HUES48 (cell line): ENCODE measurements around the gene CHRNB4.
"Not testable (repeated sequence)": the region's sequence is repeated elsewhere in the genome, so short reads cannot be mapped to it uniquely, and the experiment has no call there.

ENCODE experiments used
- H3K27ac ChIP-seq: one replicate; pipeline ENCODE4 v1.7.0; 2013; ENCODE audit warnings: low read depth, low read length, inconsistent platforms
- H3K27me3 ChIP-seq: 2 replicates; pipeline ENCODE4 v1.6.1; 2013; ENCODE audit warnings: mild to moderate bottlenecking, low read length; ENCODE audit not compliant: control insufficient read depth, insufficient read depth
- H3K36me3 ChIP-seq: 2 replicates; pipeline ENCODE4 v1.6.1; 2013; ENCODE audit warnings: low read length; ENCODE audit not compliant: control insufficient read depth, insufficient read depth
- H3K4me1 ChIP-seq: 2 replicates; pipeline ENCODE4 v1.6.1; 2013; ENCODE audit warnings: mild to moderate bottlenecking, low read length; ENCODE audit not compliant: control insufficient read depth, insufficient read depth
- H3K4me3 ChIP-seq: 2 replicates; pipeline ENCODE4 v1.5.1; 2013; ENCODE audit warnings: mild to moderate bottlenecking, low read depth, low read length
- H3K9ac ChIP-seq: 2 replicates; pipeline ENCODE4 v1.6.1; 2013; ENCODE audit warnings: mild to moderate bottlenecking, low read depth, low read length, moderate library complexity
- H3K9me3 ChIP-seq: 2 replicates; pipeline ENCODE4 v1.6.1; 2013; ENCODE audit warnings: low read length; ENCODE audit not compliant: control insufficient read depth, insufficient read depth

Gene CHRNB4

GRCh38 chr15:78609551-78609950 lies 31.5 kb downstream of the CHRNB4 start:
- not testable (repeated sequence) for H3K4me1 ChIP-seq, H3K36me3 ChIP-seq, H3K4me3 ChIP-seq, H3K9me3 ChIP-seq, H3K27me3 ChIP-seq, H3K27ac ChIP-seq, H3K9ac ChIP-seq

GRCh38 chr15:78605680-78606079 lies 35.3 kb downstream of the CHRNB4 start:
- no peak overlapping the region for H3K9ac ChIP-seq
- no peaks in the 10 kb centered on the region for H3K4me1 ChIP-seq
- H3K36me3 ChIP-seq = no peaks in the 10 kb centered on the region
- no peak overlapping the region for H3K4me3 ChIP-seq
- no peak overlapping the region for H3K27ac ChIP-seq
- H3K9me3 ChIP-seq = no peaks in the 10 kb centered on the region; the same call in 1 of the 2 replicates
- H3K27me3 ChIP-seq = no peaks in the 10 kb centered on the region

- no peak overlapping the region for H3K27ac ChIP-seq
- H3K4me3 ChIP-seq = no peak overlapping the region
- H3K9me3 ChIP-seq = no peaks in the 10 kb centered on the region; the same call in 1 of the 2 replicates
- H3K9ac ChIP-seq = no peak overlapping the region
- no peaks in the 10 kb centered on the region for H3K36me3 ChIP-seq
- H3K4me1 ChIP-seq = no peaks in the 10 kb centered on the region
- no peaks in the 10 kb centered on the region for H3K27me3 ChIP-seq
Observed at GRCh38 chr15:78605201-78605600, 35.8 kb downstream of the CHRNB4 start.

DNA sequence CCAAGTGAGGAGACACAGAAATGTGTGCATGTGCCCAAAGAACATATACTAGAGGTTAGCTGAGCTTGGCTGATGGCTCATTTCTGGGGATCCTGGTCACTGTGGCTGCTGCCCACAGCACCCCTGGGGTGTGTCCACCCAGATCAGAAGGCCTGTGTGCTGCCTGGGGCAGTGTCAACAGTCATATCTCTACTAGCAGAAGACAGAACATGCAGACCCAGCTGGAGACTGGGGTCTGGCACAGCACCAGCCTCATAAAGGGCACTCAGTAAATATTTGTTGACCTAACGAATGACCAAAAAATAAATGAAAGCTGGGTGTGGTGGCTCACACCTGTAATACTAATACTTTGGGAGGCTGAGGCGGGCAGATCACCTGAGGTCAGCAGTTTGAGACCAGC lies 36.6 kb downstream of the CHRNB4 start:
- Histone ChIP-seq H3K4me3 (no peak overlapping the region), H3K9ac (no peak overlapping the region), H3K9me3 (no peaks in the 10 kb centered on the region; the same call in 1 of the 2 replicates), H3K27ac (no peak overlapping the region), H3K36me3 (no peaks in the 10 kb centered on the region), H3K27me3 (no peaks in the 10 kb centered on the region), H3K4me1 (no peaks in the 10 kb centered on the region)

DNA sequence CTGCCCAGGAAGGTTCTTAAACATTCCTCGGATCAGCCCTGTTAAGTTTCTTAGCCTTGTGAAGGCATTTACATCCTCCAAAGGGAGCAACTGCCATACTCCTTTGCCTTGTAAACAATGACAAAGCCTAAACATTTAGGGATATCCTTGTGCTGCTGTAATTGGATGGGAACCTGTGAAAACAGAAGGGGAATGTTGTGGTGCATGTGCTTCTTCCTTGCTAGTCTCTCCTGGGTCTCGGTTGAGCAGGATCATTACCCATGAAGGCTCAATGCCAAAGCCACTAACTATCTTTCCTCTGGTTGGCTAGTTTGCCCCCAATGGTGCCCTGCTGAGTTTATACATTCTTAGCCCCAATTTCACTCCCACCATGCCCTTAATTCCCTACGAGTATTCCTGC lies 37.5 kb downstream of the CHRNB4 start:
- H3K9ac ChIP-seq = no peak overlapping the region
- H3K36me3 ChIP-seq = no peaks in the 10 kb centered on the region
- H3K27ac ChIP-seq = no peak overlapping the region
- no peak overlapping the region for H3K4me3 ChIP-seq
- H3K27me3 ChIP-seq = no peaks in the 10 kb centered on the region
- no peaks in the 10 kb centered on the region; the same call in 1 of the 2 replicates for H3K9me3 ChIP-seq
- H3K4me1 ChIP-seq = no peaks in the 10 kb centered on the region

- Histone ChIP-seq H3K4me3 (no peak overlapping the region), H3K27me3 (no peaks in the 10 kb centered on the region), H3K27ac (no peak overlapping the region), H3K4me1 (no peaks in the 10 kb centered on the region), H3K9ac (no peak overlapping the region), H3K36me3 (peaks cover 3% of the 10 kb centered on the region; the same call in 1 of the 2 replicates), H3K9me3 (no peaks in the 10 kb centered on the region)
Observed at GRCh38 chr15:78599189-78599588, 41.8 kb downstream of the CHRNB4 start.

DNA sequence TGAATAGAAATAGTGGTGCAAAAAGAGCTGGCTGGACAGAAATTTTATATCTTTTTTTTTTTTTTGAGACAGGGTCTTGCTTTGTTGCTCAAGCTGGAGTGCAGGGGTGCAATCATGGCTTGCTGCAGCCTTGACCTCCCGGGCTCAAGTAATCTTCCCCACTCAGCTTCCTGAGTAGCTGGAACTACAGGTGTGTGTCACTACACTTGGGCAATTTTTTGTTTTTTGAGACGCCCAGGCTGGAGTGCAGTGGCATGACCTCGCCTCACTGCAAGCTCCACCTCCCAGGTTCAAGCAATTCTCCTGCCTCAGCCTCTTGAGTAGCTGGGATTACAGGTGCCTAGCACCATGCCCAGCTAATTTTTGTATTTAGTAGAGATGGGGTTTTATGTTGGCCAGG lies 42.7 kb downstream of the CHRNB4 start:
- no peaks in the 10 kb centered on the region for H3K4me1 ChIP-seq
- no peaks in the 10 kb centered on the region for H3K27me3 ChIP-seq
- no peaks in the 10 kb centered on the region for H3K9me3 ChIP-seq
- no peak overlapping the region for H3K4me3 ChIP-seq
- no peak overlapping the region for H3K9ac ChIP-seq
- no peak overlapping the region for H3K27ac ChIP-seq
- peaks cover 9% of the 10 kb centered on the region for H3K36me3 ChIP-seq

DNA sequence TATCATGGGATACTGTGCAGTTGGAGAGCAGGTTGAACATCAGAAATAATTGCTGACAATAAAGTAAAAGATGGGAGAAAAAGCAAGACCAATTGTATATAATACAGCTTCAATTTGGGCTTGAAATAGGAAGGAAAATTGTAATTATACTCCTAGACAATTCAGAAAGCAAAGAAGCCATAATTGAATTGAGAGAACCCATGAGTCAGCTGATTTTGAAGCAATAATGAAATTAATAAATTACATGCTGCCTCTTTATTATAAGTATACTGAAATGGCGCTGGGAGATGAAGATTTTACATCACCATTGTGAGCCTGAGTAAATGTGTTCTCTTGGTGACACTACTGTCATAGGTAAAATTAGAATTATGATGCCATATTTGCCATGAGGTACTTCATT lies 43.4 kb downstream of the CHRNB4 start:
- H3K4me1 ChIP-seq = no peaks in the 10 kb centered on the region
- no peaks in the 10 kb centered on the region for H3K27me3 ChIP-seq
- no peak overlapping the region for H3K27ac ChIP-seq
- H3K36me3 ChIP-seq = peaks cover 17% of the 10 kb centered on the region
- H3K9me3 ChIP-seq = no peaks in the 10 kb centered on the region
- H3K9ac ChIP-seq = no peak overlapping the region
- H3K4me3 ChIP-seq = no peak overlapping the region

GRCh38 chr15:78574944-78575343 lies 66.1 kb downstream of the CHRNB4 start:
- Histone ChIP-seq H3K9ac (no peak overlapping the region), H3K27me3 (no peaks in the 10 kb centered on the region), H3K27ac (no peak overlapping the region)

More at GRCh38 chr15:78574944-78575343, 66.1 kb downstream of the CHRNB4 start:
- Histone ChIP-seq H3K4me3 (no peak overlapping the region), H3K4me1 (0 out of 2 replicates have a peak, but pooled peaks cover 6% of the 10 kb centered on the region), H3K9me3 (no peaks in the 10 kb centered on the region), H3K36me3 (no peaks in the 10 kb centered on the region)
